Stimulated activated CD4-positive, alpha-beta T cell treated with anti-CD3 and anti-CD28 coated beads, Interleukin-12 subunit alpha, Interleukin-12 subunit beta, amount 100 ng/mL, for 4 hours (primary cell): Measurements from ENCODE around the gene ZNF224.

Experiments used
- DNase-seq: peaks from one replicate; pipeline ENCODE4 v3.0.0-alpha.2; 2020

ZNF224 gene

DNA sequence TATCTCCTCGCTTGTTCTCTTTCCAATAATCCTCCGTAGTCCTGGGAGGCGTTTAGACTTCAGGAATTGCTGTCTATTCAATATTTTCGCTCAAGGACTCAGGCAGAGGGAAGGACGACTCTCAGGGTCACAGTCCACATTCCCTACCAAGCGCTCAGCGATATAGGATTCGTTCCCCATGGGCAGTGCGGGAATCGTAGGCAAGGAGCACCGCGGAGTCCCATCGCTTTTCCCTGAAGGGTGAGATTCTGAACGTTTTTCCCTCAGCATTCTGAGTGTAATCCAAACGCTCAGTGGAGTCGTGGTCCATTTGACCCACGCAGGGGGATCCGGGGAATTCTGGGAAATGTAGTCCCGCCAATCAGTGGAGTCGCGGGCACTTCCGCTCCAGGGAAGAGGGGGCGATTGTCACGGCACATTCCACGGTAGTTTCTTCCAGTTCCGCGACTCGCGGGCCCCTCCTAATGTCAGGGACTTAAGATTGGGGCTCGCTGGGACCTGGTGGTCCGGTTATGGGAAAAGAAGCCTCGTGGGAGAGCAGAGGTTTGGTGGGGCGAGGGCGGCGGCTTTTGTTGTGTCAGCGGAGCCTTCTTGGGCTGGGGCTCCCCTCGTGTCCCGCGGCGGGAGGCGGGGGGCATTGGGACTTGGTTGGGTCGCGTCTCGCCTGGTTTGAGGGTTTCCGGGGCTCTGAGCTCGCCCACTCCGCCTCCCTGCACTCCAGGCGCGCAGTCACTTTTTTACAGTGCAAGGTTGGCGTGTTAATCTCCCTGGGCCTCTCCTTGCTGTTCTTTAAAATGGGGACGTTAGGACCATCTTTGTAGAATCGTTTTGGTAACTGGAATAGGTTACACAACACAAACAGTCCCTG is 47.3 kb downstream of the ZNF224 start, which contains the start of gene ZNF234:
Gene ZNF234 (plus strand): TSS at position 364 of the 868 bp plus-strand sequence. CDS start 3,079 bp downstream, outside the sequence.
- DNase-seq = peak; percentile 63

DNA sequence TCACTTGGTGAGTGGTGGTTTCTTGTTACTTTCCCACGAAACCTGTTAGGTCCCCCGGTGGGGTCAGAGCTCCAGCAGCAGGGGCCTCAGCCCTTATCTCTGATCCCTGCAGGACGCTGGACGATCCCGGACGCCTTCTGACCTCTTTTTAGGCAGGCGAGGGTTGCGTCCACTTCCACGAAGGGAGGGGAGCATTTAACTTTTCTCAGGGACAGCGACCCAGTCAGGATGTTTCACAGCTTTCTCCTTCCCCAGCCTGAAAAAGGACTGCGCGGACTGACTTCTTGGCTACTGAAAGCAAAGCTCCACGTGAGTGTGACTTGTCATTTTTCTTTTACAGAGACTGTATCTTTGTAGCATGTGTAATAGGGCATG is 47.9 kb downstream of the ZNF224 start:
- no peak for DNase-seq

DNA sequence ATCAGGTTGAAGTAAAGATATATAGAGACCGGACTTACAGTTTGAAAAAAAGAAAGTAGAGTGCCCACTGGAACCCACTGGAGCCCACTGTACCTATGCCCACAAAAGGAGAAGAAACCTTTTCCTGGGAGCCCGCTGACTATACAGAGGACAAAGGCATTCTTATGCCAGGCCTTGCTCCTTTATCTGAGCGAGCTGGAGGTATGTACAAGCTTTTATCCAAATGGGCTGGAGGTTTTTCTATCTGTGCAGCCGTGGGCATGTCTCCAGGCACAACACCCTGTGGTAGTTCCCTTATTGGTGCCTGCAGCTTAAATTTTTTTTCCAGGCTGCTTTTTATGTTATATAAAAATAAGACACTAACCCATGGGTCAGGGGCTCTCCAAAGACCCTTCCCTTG is 55.6 kb downstream of the ZNF224 start:
- no peak for DNase-seq

DNA sequence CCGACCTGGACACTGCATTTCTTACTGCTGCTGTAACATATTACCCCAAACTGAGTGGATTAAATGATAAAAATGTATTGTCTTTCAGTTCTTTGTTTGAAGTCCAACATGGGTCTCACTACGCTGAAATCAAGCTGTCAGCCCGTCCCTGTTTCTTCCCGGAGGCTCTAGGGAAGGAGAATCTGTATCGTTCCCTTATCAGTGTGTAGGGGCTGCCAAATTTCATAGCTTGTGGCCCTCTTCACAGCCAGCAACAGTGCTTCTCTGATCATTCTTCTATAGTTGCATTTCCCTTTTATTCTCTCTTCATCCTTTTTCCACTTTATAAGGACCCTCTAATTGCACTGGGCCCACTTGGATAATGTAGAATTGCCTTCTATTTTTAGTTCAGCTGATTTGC is 57.3 kb downstream of the ZNF224 start:
- DNase-seq = no peak

DNA sequence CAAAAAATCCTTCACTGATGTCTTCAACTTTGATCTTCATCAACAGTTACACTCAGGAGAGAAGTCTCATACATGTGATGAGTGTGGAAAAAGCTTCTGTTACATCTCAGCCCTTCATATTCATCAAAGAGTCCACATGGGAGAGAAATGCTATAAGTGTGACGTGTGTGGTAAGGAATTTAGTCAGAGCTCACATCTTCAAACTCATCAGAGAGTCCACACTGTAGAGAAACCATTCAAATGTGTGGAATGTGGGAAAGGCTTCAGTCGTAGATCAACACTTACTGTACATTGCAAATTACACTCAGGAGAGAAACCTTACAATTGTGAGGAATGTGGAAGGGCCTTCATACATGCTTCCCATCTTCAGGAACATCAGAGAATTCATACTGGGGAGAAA is 62.3 kb downstream of the ZNF224 start:
- no peak for DNase-seq
